Ascending aorta (tissue), 2 donors: ENCODE measurements around the gene HSH2D. TPM values are rescaled to one million over a fixed set of nuclear protein-coding genes. Genes with fewer than 3 reads are reported as not detected.
A peak's percentile ranks its signal among the peaks of the same experiment; 100 is the strongest.
"Not testable (repeated sequence)": the region's sequence is repeated elsewhere in the genome, so short reads cannot be mapped to it uniquely, and the experiment has no call there.

Experiments used
- DNase-seq, 2 donors: peaks; one replicate each; pipeline ENCODE4 v3.0.0-alpha.2; 2019; ENCODE audit warnings: low spot score in 2 of 2
- H3K27ac ChIP-seq, 2 donors: fragments of 200-600 bp; sonication (generic); one replicate each; pipeline ENCODE4 v1.5.1; 2016 to 2017; ENCODE audit warnings: mild to moderate bottlenecking in 1 of 2
- H3K27me3 ChIP-seq: fragments of 200-600 bp; sonication (generic); one replicate; pipeline ENCODE4 v1.5.1; 2017
- H3K36me3 ChIP-seq, 2 donors: fragments of 200-600 bp; sonication (generic); one replicate each; pipeline ENCODE4 v1.5.1; 2016
- H3K4me1 ChIP-seq, 2 donors: fragments of 200-600 bp; sonication (generic); one replicate each; pipeline ENCODE4 v1.5.1; 2016 to 2017; ENCODE audit warnings: mild to moderate bottlenecking in 1 of 2
- H3K4me3 ChIP-seq, 2 donors: fragments of 200-600 bp; sonication (generic); one replicate each; pipeline ENCODE4 v1.5.1; 2016 to 2017; ENCODE audit warnings: mild to moderate bottlenecking in 1 of 2
- H3K9me3 ChIP-seq, 2 donors: fragments of 200-600 bp; sonication (generic); one replicate each; pipeline ENCODE4 v1.5.1; 2016
- CTCF ChIP-seq, 3 experiments: fragments of 200-600 bp in 2 of 3; fragments of 450-650 bp in 1 of 3; sonication (generic) in 2 of 3; IDR thresholded peaks; one replicate each; pipeline ENCODE4 v1.5.1; 2016 to 2019; ENCODE audit warnings: antibody characterized with exemption in 3 of 3, mild to moderate bottlenecking in 1 of 3, moderate library complexity in 1 of 3
- intact Hi-C: fragments of 100-400 bp; cut with DNase I; formaldehyde crosslinking; loops from one replicate; pipeline ENCODE4 v1.15.1; 2023
- total RNA-seq: library from RNA; depleted of rRNA; stranded (reverse); fragments of >200 nt; gene quantifications from one replicate; pipeline ENCODE4 v1.1.0, GENCODE V29; 2016

The HSH2D gene
- total RNA-seq, 1 donor from 2014 or later: not detected

- Histone ChIP-seq H3K9me3 (no peaks in the 10 kb centered on the region), H3K27me3 (no peaks in the 10 kb centered on the region), H3K27ac (peak overlapping the region in 1 of 2 donors; percentile 41), H3K36me3 (peaks cover 97 to 100% of the 10 kb centered on the region in 2 donors), H3K4me3 (no peak overlapping the region), H3K4me1 (peaks cover 0 to 4% of the 10 kb centered on the region in 2 donors)
- intact Hi-C loops: no loop called here
- no peak for DNase-seq
- TF ChIP-seq CTCF (IDR thresholded peaks at IDR 0.05): no peak
These were observed 44.7 kb upstream of the HSH2D start for GRCh38 chr19:16098821-16099220.

DNA sequence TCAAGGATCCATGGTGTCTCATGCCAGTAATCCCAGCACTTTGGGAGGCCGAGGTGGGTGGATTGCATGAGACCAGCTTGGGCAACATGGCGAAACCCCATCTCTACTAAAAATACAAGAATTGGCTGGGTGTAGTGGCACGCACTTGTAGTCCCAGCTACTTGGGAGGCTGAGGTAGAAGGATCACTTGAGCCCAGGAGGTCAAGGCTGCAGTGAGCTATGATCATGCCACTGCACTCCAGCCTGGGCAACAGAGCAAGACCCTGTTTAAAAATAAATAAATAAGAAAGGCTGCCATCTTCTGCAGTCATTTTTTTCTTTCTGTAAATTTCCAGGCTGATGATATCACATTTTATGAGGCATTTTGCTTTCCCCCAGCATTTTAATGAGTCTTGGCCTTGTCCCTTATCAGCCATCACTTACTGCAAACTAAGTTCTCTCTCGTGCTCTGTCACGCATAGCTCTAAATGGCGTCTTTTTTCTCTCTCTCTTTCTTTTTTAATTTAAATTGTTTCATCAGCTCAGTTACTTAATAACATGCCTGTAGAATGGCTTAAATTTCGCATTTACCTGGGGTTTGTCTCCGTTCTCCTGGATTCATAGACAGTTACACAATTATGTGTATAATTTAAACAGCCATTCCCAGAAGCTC lies 44.0 kb upstream of the HSH2D start:
- DNase-seq, H3K4me3 ChIP-seq, H3K4me1 ChIP-seq, H3K27me3 ChIP-seq, intact Hi-C loops, H3K9me3 ChIP-seq: not testable (repeated sequence)
- peak overlapping the region in 1 of 2 donors; percentile 3 for H3K27ac ChIP-seq
- peaks cover 95 to 97% of the 10 kb centered on the region in 2 donors for H3K36me3 ChIP-seq

DNA sequence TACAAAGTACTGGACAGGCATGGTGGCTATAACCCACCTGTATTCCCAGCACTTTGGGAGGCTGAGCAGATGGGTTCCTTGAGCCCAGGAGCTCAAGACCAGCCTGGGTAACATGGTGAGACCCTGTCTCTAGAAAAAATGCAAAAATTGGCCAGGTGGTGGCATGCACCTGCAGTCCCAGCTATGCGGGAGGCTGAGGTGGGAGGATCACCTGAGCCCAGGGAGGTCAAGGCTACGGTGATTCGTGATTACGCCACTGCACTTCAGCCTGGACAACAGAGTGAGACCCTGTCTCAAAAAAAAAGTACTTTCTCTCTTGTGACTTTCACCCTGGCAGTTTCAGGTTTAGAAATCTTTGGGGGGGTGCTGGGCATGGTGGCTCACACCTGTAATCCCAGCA lies 43.0 kb upstream of the HSH2D start:
- DNase-seq: no peak
- TF ChIP-seq CTCF (IDR thresholded peaks at IDR 0.05): no peak
- no peak overlapping the region for H3K27ac ChIP-seq
- H3K4me3 ChIP-seq: no peak overlapping the region
- H3K27me3 ChIP-seq: no peaks in the 10 kb centered on the region
- no peaks in the 10 kb centered on the region for H3K4me1 ChIP-seq
- H3K9me3 ChIP-seq: no peaks in the 10 kb centered on the region
- intact Hi-C loops: no loop called here
- H3K36me3 ChIP-seq: peaks cover 85 to 87% of the 10 kb centered on the region in 2 donors

DNA sequence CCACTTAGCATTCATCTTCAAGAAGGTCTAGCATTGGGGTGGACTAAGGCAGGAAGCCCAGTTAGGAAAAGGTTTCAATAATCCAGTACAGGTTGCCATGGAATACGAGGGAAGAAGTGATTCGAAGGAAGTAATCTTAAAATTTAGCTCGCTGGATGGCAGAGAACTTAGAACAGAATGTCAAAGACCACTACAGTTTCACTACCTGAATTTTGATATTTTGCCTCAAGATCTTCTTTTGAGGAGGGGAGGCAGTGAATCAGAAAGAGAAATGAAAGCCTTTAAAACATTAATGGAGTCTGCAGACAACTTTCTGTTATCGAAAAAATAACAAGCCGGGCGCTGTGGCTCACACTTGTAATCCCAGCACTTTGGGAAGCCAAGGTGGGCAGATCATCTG lies 38.8 kb upstream of the HSH2D start:
- no peak overlapping the region for H3K4me3 ChIP-seq
- H3K9me3 ChIP-seq: no peaks in the 10 kb centered on the region
- H3K27me3 ChIP-seq: no peaks in the 10 kb centered on the region
- peak overlapping the region; percentile 14 to 54 for H3K27ac ChIP-seq
- H3K4me1 ChIP-seq: no peaks in the 10 kb centered on the region
- intact Hi-C loops: no loop called here
- TF ChIP-seq CTCF (IDR thresholded peaks at IDR 0.05): no peak
- H3K36me3 ChIP-seq: peaks cover 43 to 45% of the 10 kb centered on the region in 2 donors
- DNase-seq: no peak

DNA sequence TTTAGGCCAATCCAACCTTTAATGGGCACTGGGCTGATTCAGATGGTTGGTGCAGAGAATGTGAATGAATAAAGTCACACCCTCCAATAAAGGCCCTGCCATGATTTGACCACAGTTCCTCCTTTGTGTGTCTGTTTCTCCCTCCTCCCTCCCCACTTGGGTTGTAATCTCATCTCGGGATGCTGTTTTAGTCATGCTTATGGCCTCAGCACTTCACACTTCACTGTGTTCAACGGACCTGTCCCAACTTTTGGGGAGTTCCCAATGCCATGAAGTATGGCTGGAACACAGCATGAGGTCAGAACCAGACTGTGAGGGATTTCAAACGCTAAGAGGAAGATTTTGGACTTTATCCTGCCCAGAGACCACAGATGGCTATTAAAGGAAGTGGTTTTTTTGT lies 37.4 kb upstream of the HSH2D start:
- Histone ChIP-seq H3K4me1 (peaks cover 0 to 4% of the 10 kb centered on the region in 2 donors), H3K36me3 (peaks cover 31% of the 10 kb centered on the region in 2 donors), H3K9me3 (no peaks in the 10 kb centered on the region), H3K27ac (no peak overlapping the region), H3K27me3 (no peaks in the 10 kb centered on the region), H3K4me3 (no peak overlapping the region)
- TF ChIP-seq CTCF (IDR thresholded peaks at IDR 0.05): no peak
- DNase-seq: no peak
- intact Hi-C loops: no loop called here

DNA sequence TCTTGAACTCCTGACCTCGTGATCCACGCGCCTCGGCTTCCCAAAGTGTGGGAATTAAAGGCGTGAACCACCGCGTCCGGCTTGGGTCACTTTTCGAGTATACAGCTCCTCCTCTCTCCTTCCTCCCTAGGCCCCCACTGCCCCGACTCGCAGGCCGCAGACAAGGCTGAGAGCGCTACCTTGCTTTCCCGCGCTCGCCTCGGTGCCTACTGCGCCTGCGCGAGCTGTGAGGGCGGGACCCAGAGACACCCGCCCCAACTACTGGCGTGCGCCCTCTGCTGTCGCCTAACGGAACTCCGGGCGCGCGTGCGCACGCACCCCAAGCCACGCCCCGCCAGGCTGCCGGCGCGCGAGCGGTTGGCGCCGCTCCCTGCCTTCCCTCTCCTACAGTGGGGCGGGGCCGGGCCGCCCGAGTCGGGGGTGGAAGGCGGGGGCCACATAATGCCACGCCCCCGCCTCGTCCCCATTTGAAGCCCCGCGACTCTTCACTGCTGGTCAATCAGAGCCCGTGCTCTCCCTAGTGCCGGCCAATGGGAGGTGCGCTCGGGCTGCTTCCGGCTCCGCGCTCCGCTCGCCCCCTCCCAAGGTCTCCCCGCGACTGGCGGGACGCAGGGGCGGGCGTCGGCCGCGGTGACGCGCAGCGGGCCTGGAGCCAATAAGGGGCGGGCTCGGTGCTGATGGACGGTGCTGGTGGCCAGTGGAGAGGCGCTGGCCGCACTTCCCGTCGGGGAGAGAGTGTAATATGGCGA lies 32.2 kb upstream of the HSH2D start, which contains the start of gene RAB8A:
Gene RAB8A (plus strand): TSS at position 730 of the 749 bp plus-strand sequence. CDS start 13 bp downstream, at position 743.
- Histone ChIP-seq H3K4me1 (peaks cover 16 to 22% of the 10 kb centered on the region in 2 donors), H3K27ac (peak within 1 kb of the TSS; percentile 88 to 91), H3K4me3 (peak within 1 kb of the TSS; percentile 96 to 97), H3K27me3 (no peaks in the 10 kb centered on the region), H3K9me3 (no peaks in the 10 kb centered on the region), H3K36me3 (no peaks in the 10 kb centered on the region)
- peak; percentile 98 to 99 for DNase-seq
- TF ChIP-seq CTCF (IDR thresholded peaks at IDR 0.05): peak; percentile 94 to 100 (median 94)
- intact Hi-C loops: loop anchor here (1.0 to 5.0 kb wide), 6 partner anchors 47 to 274 kb away; partner anchors contain the start of genes AP1M1 and FAM32A
